HG03135 (cell line): ENCODE measurements around the gene ABHD13.

Experiments
- ATAC-seq: cut with Tn5 transposase; IDR thresholded peaks from one replicate; pipeline ENCODE4 v1.9.1; 2021; ENCODE audit warnings: mild to moderate bottlenecking, moderate library complexity; ENCODE audit not compliant: unreplicated experiment

Gene ABHD13

GRCh38 chr13:108281901-108282300, 63.7 kb downstream of the ABHD13 start:
- ATAC-seq = no peak

GRCh38 chr13:108283110-108283509, 64.9 kb downstream of the ABHD13 start:
- no peak for ATAC-seq
